AG09319 (cell line): ENCODE measurements around the gene NEURL3.

Experiments
- DNase-seq: peaks from one replicate; pipeline ENCODE4 v3.0.0-alpha.2; 2010; ENCODE audit warnings: low read depth; ENCODE audit errors: extremely low read depth
- TF ChIP-seq, protein P1 (sequence below): IDR thresholded peaks from 2 replicates; pipeline ENCODE4 v1.5.1; 2011; ENCODE audit warnings: low read depth, mild to moderate bottlenecking, inconsistent platforms, low read length, moderate library complexity

NEURL3 gene

DNA sequence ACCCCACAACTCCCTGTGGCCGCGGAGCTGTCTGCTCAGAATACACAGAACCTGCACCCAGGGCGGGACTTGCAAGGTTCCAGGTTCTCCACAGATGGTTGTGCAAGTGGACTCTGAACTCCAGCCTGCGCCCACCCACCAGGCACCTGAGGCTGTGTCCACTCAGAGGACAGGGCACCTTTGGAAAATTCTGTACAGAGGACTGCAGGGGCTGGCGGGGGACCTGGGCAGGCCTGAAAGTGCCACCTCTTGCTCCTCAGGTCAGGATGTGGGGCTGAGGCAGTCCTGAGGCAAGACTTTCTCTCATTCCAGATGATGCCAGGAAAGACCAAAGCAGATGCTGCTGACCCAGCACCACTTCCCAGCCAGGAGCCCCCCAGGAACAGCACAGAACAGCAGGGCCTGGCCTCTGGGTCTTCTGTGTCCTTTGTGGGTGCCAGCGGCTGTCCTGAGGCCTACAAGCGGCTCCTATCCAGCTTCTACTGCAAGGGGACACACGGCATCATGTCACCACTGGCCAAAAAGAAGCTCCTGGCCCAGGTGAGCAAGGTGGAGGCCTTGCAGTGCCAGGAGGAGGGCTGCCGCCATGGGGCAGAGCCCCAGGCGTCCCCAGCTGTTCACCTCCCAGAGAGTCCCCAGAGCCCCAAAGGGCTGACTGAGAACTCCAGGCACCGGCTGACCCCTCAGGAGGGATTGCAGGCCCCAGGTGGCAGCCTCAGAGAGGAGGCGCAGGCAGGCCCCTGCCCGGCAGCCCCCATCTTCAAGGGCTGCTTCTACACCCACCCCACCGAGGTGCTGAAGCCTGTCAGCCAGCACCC is 45.8 kb upstream of the NEURL3 start:
- TF ChIP-seq, protein P1, sequence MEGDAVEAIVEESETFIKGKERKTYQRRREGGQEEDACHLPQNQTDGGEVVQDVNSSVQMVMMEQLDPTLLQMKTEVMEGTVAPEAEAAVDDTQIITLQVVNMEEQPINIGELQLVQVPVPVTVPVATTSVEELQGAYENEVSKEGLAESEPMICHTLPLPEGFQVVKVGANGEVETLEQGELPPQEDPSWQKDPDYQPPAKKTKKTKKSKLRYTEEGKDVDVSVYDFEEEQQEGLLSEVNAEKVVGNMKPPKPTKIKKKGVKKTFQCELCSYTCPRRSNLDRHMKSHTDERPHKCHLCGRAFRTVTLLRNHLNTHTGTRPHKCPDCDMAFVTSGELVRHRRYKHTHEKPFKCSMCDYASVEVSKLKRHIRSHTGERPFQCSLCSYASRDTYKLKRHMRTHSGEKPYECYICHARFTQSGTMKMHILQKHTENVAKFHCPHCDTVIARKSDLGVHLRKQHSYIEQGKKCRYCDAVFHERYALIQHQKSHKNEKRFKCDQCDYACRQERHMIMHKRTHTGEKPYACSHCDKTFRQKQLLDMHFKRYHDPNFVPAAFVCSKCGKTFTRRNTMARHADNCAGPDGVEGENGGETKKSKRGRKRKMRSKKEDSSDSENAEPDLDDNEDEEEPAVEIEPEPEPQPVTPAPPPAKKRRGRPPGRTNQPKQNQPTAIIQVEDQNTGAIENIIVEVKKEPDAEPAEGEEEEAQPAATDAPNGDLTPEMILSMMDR = no peak
- DNase-seq = no peak

DNA sequence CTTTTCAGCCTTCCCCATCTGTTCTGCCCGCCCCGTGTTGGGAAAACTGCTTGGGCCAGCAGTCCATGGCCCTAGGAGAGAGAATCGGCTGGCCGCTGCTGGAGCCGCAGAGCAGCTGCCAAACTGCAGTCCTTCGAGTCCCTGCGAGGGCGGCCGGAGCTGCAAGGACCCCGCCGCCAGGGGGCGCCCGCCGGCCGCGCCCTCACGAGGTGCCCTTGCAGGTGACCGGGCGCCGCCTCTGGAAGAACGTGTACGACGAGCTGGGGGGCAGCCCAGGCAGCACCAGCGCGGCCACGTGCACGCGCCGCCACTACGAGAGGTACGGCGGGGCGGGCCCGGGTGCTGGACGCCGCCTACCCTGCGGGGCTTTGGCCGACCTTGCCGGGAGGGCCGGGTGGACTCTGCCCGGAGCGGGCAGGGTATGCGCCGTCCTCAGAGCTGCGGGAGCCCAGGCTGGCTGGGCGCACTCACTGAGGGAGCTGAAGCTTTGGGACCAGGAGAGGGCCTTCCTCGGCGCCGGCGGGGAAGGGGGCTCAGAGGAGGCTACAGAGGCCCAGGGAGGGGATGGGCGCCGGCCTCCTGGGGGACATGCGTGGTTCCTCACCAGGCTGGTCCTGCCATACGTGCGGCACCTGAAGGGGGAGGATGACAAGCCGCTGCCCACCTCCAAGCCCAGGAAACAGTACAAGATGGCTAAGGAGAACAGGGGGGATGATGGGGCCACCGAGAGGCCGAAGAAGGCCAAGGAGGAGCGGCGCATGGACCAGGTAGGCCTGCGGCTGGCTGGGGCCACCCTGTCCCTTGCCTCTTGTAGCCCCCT is 45.0 kb upstream of the NEURL3 start:
- DNase-seq = no peak

DNA sequence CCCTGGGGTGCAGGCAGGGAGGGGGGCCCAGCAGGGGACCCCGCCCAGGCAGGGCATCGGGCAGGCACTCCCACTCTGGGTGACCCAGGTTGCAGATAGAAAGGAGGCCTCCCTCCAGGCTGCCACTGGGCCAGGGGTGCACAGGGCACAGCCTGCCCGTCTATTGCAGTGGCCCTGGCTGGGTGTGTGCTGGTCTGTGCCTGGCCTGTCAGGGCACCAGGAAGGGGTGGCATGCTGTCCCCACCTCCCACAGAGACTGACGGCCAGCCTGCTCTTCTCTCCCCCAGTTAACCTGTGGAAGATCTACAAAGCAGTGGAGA is 44.3 kb upstream of the NEURL3 start:
- no peak for DNase-seq
- TF ChIP-seq, protein P1 = no peak

More for the DNA sequence above, 45.0 kb upstream of the NEURL3 start:
- TF ChIP-seq, protein P1 = peak; percentile 15

DNA sequence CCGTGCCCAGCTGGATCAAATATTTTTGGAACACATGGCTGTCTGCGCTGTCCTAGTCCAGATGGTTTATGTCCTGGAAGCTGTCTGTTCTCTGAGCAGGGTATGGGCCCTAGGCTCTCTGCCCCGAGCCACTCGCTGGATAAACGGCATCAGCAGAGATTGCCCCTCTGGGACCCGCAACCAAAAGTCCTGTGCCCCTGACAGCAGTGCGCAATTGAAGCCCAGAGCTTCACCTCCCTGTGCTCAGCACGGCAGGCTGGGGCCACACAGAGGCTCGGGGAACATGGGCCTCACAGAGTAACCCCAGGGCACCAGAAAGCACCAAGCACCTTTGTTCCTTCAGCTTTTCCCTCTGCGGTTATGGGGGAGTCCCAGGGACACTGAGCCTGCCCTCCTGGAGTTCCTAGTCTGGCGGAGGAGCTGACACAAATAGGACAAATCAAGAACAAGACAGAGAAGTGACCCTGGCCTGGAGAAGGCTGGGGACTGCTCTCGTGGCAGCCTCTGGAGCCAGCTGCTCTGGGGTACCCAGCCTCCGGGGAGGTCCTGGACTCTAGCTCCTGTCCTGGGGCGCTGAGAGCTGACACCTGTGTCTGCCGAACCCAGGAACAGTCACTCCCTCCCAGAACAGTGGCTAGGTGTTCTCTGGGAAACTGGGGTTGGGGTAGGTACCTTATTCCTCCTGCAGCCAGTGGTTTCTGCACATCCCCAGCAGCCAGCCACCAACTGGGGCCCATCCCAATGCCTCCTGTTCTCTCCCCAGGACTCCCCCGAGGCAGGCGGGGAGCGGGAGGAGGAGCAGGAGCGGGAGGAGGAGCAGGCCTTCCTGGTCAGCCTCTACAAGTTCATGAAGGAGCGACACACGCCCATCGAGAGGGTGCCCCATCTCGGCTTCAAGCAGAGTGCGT is 43.7 kb upstream of the NEURL3 start:
- TF ChIP-seq, protein P1 = no peak
- no peak for DNase-seq

DNA sequence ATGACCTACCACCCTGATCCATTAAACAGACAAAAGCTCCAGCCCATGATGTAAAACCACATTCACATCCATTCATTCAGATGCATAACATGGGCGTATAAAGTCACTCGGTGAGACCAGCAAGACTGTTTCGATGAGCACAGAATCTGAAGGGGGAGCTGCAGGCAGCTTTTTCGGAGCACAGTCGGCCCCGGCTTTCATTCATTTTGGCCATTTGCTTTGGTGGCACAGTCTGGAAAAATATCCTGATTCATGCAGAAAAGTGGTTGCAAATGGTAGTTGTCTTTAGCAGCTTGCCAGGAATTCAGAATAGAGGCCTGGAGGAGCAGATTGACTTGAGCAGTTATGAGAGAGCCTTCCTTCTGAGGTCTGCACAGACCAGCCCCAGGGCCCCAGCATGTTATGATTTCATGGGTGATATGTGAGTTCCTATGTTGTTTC is 42.6 kb upstream of the NEURL3 start:
- TF ChIP-seq, protein P1 = no peak
- DNase-seq = no peak

DNA sequence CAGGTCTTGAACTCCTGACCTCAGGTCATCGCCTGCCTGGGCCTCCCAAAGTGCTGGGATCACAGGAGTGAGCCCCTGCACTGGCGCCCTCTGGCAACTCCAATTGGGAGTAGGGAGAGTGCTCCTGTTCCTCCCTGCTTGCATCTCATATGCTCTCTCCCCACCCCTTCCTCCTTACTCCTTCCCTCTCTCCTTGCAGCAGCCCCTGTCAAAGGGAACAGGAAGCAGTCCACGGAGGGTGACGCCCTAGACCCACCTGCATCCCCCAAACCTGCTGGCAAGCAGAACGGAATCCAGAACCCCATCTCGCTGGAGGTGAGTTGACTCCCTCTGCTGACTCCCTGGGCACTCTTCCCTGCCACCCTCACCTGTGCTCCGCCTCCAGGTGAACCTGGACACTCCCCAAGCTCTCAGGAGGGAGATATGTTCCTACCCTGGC is 42.1 kb upstream of the NEURL3 start:
- TF ChIP-seq, protein P1 = no peak
- no peak for DNase-seq
